Vagina (tissue), 2 donors: Measurements from ENCODE around the gene H6PD. TPM values are rescaled to one million over a fixed set of nuclear protein-coding genes. Genes with fewer than 3 reads are reported as not detected.

ENCODE experiments used
- DNase-seq, 2 donors: peaks; one replicate each; pipeline ENCODE4 v3.0.0-alpha.2; 2017; ENCODE audit errors: extremely low spot score in 2 of 2
- H3K27ac ChIP-seq: fragments of 200-600 bp; sonication (generic); one replicate; pipeline ENCODE4 v1.5.1; 2019
- H3K27me3 ChIP-seq: fragments of 200-600 bp; sonication (generic); one replicate; pipeline ENCODE4 v1.5.1; 2019
- H3K36me3 ChIP-seq, 2 donors: fragments of 200-600 bp; sonication (generic); one replicate each; pipeline ENCODE4 v1.5.1; 2017 to 2019
- H3K4me1 ChIP-seq: fragments of 200-600 bp; sonication (generic); one replicate; pipeline ENCODE4 v1.5.1; 2019
- H3K4me3 ChIP-seq, 2 donors: fragments of 200-600 bp; sonication (generic); 1 replicate in 1 of 2; 2 replicates in 1 of 2; pipeline ENCODE4 v1.5.1; 2016 to 2019
- H3K9me3 ChIP-seq: fragments of 200-600 bp; sonication (generic); one replicate; pipeline ENCODE4 v1.5.1; 2019
- CTCF ChIP-seq, 3 experiments: fragments of 450-650 bp in 2 of 3; fragments of 200-600 bp in 1 of 3; sonication (generic) in 1 of 3; IDR thresholded peaks; one replicate each; pipeline ENCODE4 v1.5.1; 2017 to 2019; ENCODE audit warnings: antibody characterized with exemption in 3 of 3, mild to moderate bottlenecking in 2 of 3, moderate library complexity in 2 of 3
- POLR2A ChIP-seq, 2 donors: fragments of 450-650 bp; IDR thresholded peaks; one replicate each; pipeline ENCODE4 v1.6.1; 2017; ENCODE audit warnings: antibody characterized with exemption in 2 of 2, mild to moderate bottlenecking in 2 of 2, moderate library complexity in 2 of 2
- POLR2AphosphoS5 ChIP-seq, 2 donors: sonication (generic); formaldehyde crosslinking; IDR thresholded peaks; one replicate each; pipeline ENCODE4 v1.9.0; 2017; ENCODE audit warnings: antibody characterized with exemption in 2 of 2, mild to moderate bottlenecking in 2 of 2, low read depth in 1 of 2; ENCODE audit not compliant: insufficient read depth in 1 of 2
- intact Hi-C: fragments of 100-400 bp; cut with DNase I; formaldehyde crosslinking; loops from one replicate; pipeline ENCODE4 v1.15.1; 2023
- total RNA-seq: library from RNA; depleted of rRNA; stranded (reverse); fragments of >200 nt; gene quantifications from one replicate; pipeline ENCODE4 v1.2.3, GENCODE V29; 2016

H6PD gene
- total RNA-seq, 1 donor from 2014 or later, result 65.1 TPM

GRCh38 chr1:9191231-9191630 lies 43.3 kb upstream of the H6PD start:
- H3K36me3 ChIP-seq, result no peaks in the 10 kb centered on the region
- no peaks in the 10 kb centered on the region for H3K27me3 ChIP-seq
- no peak overlapping the region for H3K4me3 ChIP-seq
- no peak overlapping the region for H3K27ac ChIP-seq
- H3K9me3 ChIP-seq, result no peaks in the 10 kb centered on the region
- no peak for TF ChIP-seq CTCF (IDR thresholded peaks at IDR 0.05)
- TF ChIP-seq POLR2AphosphoS5 (IDR thresholded peaks at IDR 0.05; ENCODE audit: insufficient read depth in 1 of 2, low read depth in 1 of 2), result no peak
- no peak for TF ChIP-seq POLR2A (IDR thresholded peaks at IDR 0.05)
- intact Hi-C loops, result no loop called here
- no peak for DNase-seq
- peaks cover 4% of the 10 kb centered on the region for H3K4me1 ChIP-seq

GRCh38 chr1:9192578-9193232 lies 41.9 kb upstream of the H6PD start:
- Histone ChIP-seq H3K27me3 (no peaks in the 10 kb centered on the region), H3K4me1 (peaks cover 14% of the 10 kb centered on the region), H3K4me3 (no peak overlapping the region), H3K27ac (no peak overlapping the region), H3K9me3 (no peaks in the 10 kb centered on the region), H3K36me3 (no peaks in the 10 kb centered on the region)
- intact Hi-C loops, result no loop called here
- DNase-seq, result no peak
- TF ChIP-seq CTCF (IDR thresholded peaks at IDR 0.05), result no peak
- TF ChIP-seq POLR2A (IDR thresholded peaks at IDR 0.05), result no peak
- no peak for TF ChIP-seq POLR2AphosphoS5 (IDR thresholded peaks at IDR 0.05; ENCODE audit: insufficient read depth in 1 of 2, low read depth in 1 of 2)

GRCh38 chr1:9193233-9193625 lies 41.3 kb upstream of the H6PD start:
- Histone ChIP-seq H3K27ac (no peak overlapping the region), H3K27me3 (no peaks in the 10 kb centered on the region), H3K9me3 (no peaks in the 10 kb centered on the region), H3K4me1 (peaks cover 19% of the 10 kb centered on the region), H3K36me3 (no peaks in the 10 kb centered on the region), H3K4me3 (no peak overlapping the region)
- TF ChIP-seq POLR2AphosphoS5 (IDR thresholded peaks at IDR 0.05; ENCODE audit: insufficient read depth in 1 of 2, low read depth in 1 of 2), result no peak
- TF ChIP-seq POLR2A (IDR thresholded peaks at IDR 0.05), result no peak
- no peak for TF ChIP-seq CTCF (IDR thresholded peaks at IDR 0.05)
- DNase-seq, result no peak
- intact Hi-C loops, result no loop called here

GRCh38 chr1:9194024-9194423 lies 40.5 kb upstream of the H6PD start:
- Histone ChIP-seq H3K27ac (no peak overlapping the region), H3K36me3 (no peaks in the 10 kb centered on the region), H3K4me3 (no peak overlapping the region), H3K27me3 (no peaks in the 10 kb centered on the region), H3K4me1 (peaks cover 22% of the 10 kb centered on the region), H3K9me3 (no peaks in the 10 kb centered on the region)
- no peak for DNase-seq
- intact Hi-C loops, result no loop called here
- TF ChIP-seq POLR2A (IDR thresholded peaks at IDR 0.05), result no peak
- no peak for TF ChIP-seq CTCF (IDR thresholded peaks at IDR 0.05)
- no peak for TF ChIP-seq POLR2AphosphoS5 (IDR thresholded peaks at IDR 0.05; ENCODE audit: insufficient read depth in 1 of 2, low read depth in 1 of 2)

GRCh38 chr1:9195651-9196050 lies 38.9 kb upstream of the H6PD start:
- Histone ChIP-seq H3K27ac (peak overlapping the region; percentile 15), H3K27me3 (no peaks in the 10 kb centered on the region), H3K9me3 (no peaks in the 10 kb centered on the region), H3K36me3 (no peaks in the 10 kb centered on the region), H3K4me3 (no peak overlapping the region), H3K4me1 (peaks cover 22% of the 10 kb centered on the region)
- intact Hi-C loops, result loop anchor here (5.0 kb wide), 1 partner anchor 83 kb away; no protein-coding TSS in a partner anchor
- no peak for DNase-seq
- TF ChIP-seq POLR2AphosphoS5 (IDR thresholded peaks at IDR 0.05; ENCODE audit: insufficient read depth in 1 of 2, low read depth in 1 of 2), result no peak
- no peak for TF ChIP-seq POLR2A (IDR thresholded peaks at IDR 0.05)
- no peak for TF ChIP-seq CTCF (IDR thresholded peaks at IDR 0.05)
